WI38 (cell line): Measurements from ENCODE around the gene NKX6-2.

Experiments
- H3K4me3 ChIP-seq: 2 replicates; pipeline ENCODE4 v1.5.1; 2011; ENCODE audit warnings: low read depth, mild to moderate bottlenecking, control low read depth, low read length
- CTCF ChIP-seq: IDR thresholded peaks from 2 replicates; pipeline ENCODE4 v1.5.1; 2012; ENCODE audit warnings: low read depth, mild to moderate bottlenecking, control low read depth, low read length

The NKX6-2 gene

GRCh38 chr10:132810807-132811700 lies 25.1 kb upstream of the NKX6-2 start:
- no peak overlapping the region for H3K4me3 ChIP-seq

GRCh38 chr10:132810141-132810806 lies 24.3 kb upstream of the NKX6-2 start:
- H3K4me3 ChIP-seq: no peak overlapping the region
- TF ChIP-seq CTCF: no peak

More at GRCh38 chr10:132810807-132811700, 25.1 kb upstream of the NKX6-2 start:
- no peak for TF ChIP-seq CTCF

- no peak overlapping the region for H3K4me3 ChIP-seq
Measured at GRCh38 chr10:132809232-132810140, 23.5 kb upstream of the NKX6-2 start.

GRCh38 chr10:132808383-132809231 lies 22.7 kb upstream of the NKX6-2 start:
- no peak overlapping the region for H3K4me3 ChIP-seq
- TF ChIP-seq CTCF: no peak

More at GRCh38 chr10:132809232-132810140, 23.5 kb upstream of the NKX6-2 start:
- no peak for TF ChIP-seq CTCF

GRCh38 chr10:132807621-132808049 lies 21.7 kb upstream of the NKX6-2 start:
- H3K4me3 ChIP-seq: no peak overlapping the region
- TF ChIP-seq CTCF: no peak

GRCh38 chr10:132806561-132807003 lies 20.6 kb upstream of the NKX6-2 start:
- TF ChIP-seq CTCF: no peak
- no peak overlapping the region for H3K4me3 ChIP-seq
